SK-N-MC (cell line): ENCODE measurements around the gene CFAP221.

Source experiments
- DNase-seq: peaks from one replicate; pipeline ENCODE4 v3.0.0-alpha.2; 2011; ENCODE audit warnings: low read depth, low spot score
- H3K27ac ChIP-seq: fragments of 200-600 bp; sonication (generic); 2 replicates; pipeline ENCODE4 v1.5.1; 2016; ENCODE audit warnings: mixed run types
- H3K36me3 ChIP-seq: fragments of 200-600 bp; sonication (generic); 2 replicates; pipeline ENCODE4 v1.6.1; 2017; ENCODE audit warnings: antibody characterized with exemption, low read length, mixed read lengths; ENCODE audit not compliant: insufficient read depth
- H3K4me3 ChIP-seq: fragments of 200-600 bp; sonication (generic); 2 replicates; pipeline ENCODE4 v1.5.1; 2016
- H3K9ac ChIP-seq: fragments of 200-600 bp; sonication (generic); 2 replicates; pipeline ENCODE4 v1.8.0; 2017; ENCODE audit warnings: mixed run types, mixed read lengths; ENCODE audit not compliant: insufficient read length
- H3K9me3 ChIP-seq: fragments of 200-600 bp; sonication (generic); 2 replicates; pipeline ENCODE4 v1.6.1; 2017; ENCODE audit warnings: low read depth, mild to moderate bottlenecking, antibody characterized with exemption, low read length, moderate library complexity, mixed read lengths
- EZH2 ChIP-seq: fragments of 200-600 bp; sonication (generic); IDR thresholded peaks from one replicate; pipeline ENCODE4 v1.6.1; 2017; ENCODE audit warnings: antibody characterized with exemption
- FOXP2 ChIP-seq: optimal IDR thresholded peaks from 2 replicates; pipeline ENCODE3; 2011; ENCODE audit warnings: mild to moderate bottlenecking, moderate library complexity; ENCODE audit not compliant: insufficient read depth; ENCODE audit errors: extremely low read length, control extremely low read depth
- POLR2AphosphoS5 ChIP-seq: IDR thresholded peaks from 2 replicates; pipeline ENCODE4 v1.6.1; 2012; ENCODE audit warnings: mild to moderate bottlenecking, low read depth, low read length, borderline replicate concordance

CFAP221 gene

GRCh38 chr2:119544075-119544938 is at the start of gene CFAP221:
TSS of gene CFAP221 (plus strand) at chr2:119544449. CDS start at chr2:119546132, 1,683 bp downstream.
- H3K36me3 ChIP-seq = no peaks in the 10 kb centered on the region
- H3K4me3 ChIP-seq = peak within 1 kb of the TSS; percentile 73
- no peak within 1 kb of the TSS for H3K27ac ChIP-seq
- H3K9ac ChIP-seq = no peak within 1 kb of the TSS
- H3K9me3 ChIP-seq = no peaks in the 10 kb centered on the region
- no peak for DNase-seq
- TF ChIP-seq FOXP2 = no peak

GRCh38 chr2:119495948-119496347 is 48.3 kb upstream of the CFAP221 start:
- no peak for TF ChIP-seq EZH2
- H3K27ac ChIP-seq = no peak overlapping the region
- H3K4me3 ChIP-seq = no peak overlapping the region
- no peak for DNase-seq
- no peaks in the 10 kb centered on the region for H3K36me3 ChIP-seq
- 0 out of 2 replicates have a peak, but pooled peaks cover 4% of the 10 kb centered on the region for H3K9me3 ChIP-seq
- H3K9ac ChIP-seq = no peak overlapping the region

- no peak overlapping the region for H3K4me3 ChIP-seq
- TF ChIP-seq EZH2 = no peak
- no peak for TF ChIP-seq FOXP2
- TF ChIP-seq POLR2AphosphoS5 = no peak
- no peak for DNase-seq
These were observed 47.6 kb upstream of the CFAP221 start for GRCh38 chr2:119496682-119497081.

GRCh38 chr2:119508756-119509155 is 35.5 kb upstream of the CFAP221 start:
- Histone ChIP-seq H3K9ac (no peak overlapping the region), H3K9me3 (no peaks in the 10 kb centered on the region), H3K27ac (no peak overlapping the region), H3K4me3 (no peak overlapping the region), H3K36me3 (no peaks in the 10 kb centered on the region)
- DNase-seq = no peak
- no peak for TF ChIP-seq FOXP2
- no peak for TF ChIP-seq EZH2
- no peak for TF ChIP-seq POLR2AphosphoS5

More at GRCh38 chr2:119496682-119497081, 47.6 kb upstream of the CFAP221 start:
- no peaks in the 10 kb centered on the region for H3K36me3 ChIP-seq
- 0 out of 2 replicates have a peak, but pooled peaks cover 4% of the 10 kb centered on the region for H3K9me3 ChIP-seq
- H3K27ac ChIP-seq = no peak overlapping the region
- H3K9ac ChIP-seq = no peak overlapping the region

GRCh38 chr2:119511989-119512388 is 32.3 kb upstream of the CFAP221 start:
- no peak for TF ChIP-seq POLR2AphosphoS5
- no peak for TF ChIP-seq EZH2
- no peak for TF ChIP-seq FOXP2
- Histone ChIP-seq H3K9me3 (no peaks in the 10 kb centered on the region), H3K4me3 (no peak overlapping the region), H3K36me3 (no peaks in the 10 kb centered on the region), H3K27ac (no peak overlapping the region), H3K9ac (no peak overlapping the region)
- DNase-seq = no peak

- Histone ChIP-seq H3K4me3 (no peak overlapping the region), H3K9me3 (no peaks in the 10 kb centered on the region), H3K36me3 (no peaks in the 10 kb centered on the region), H3K27ac (no peak overlapping the region), H3K9ac (no peak overlapping the region)
- TF ChIP-seq EZH2 (no peak), FOXP2 (no peak), POLR2AphosphoS5 (no peak)
- DNase-seq = no peak
These were observed 31.3 kb upstream of the CFAP221 start for GRCh38 chr2:119512946-119513345.

- TF ChIP-seq POLR2AphosphoS5 (no peak), EZH2 (no peak), FOXP2 (no peak)
These were observed 30.4 kb upstream of the CFAP221 start for GRCh38 chr2:119513832-119514231.

GRCh38 chr2:119516121-119516520 is 28.1 kb upstream of the CFAP221 start:
- Histone ChIP-seq H3K9me3 (no peaks in the 10 kb centered on the region), H3K27ac (no peak overlapping the region), H3K36me3 (no peaks in the 10 kb centered on the region), H3K9ac (no peak overlapping the region), H3K4me3 (no peak overlapping the region)
- no peak for DNase-seq
- TF ChIP-seq POLR2AphosphoS5 (no peak), EZH2 (no peak), FOXP2 (no peak)

More at GRCh38 chr2:119513832-119514231, 30.4 kb upstream of the CFAP221 start:
- Histone ChIP-seq H3K4me3 (no peak overlapping the region), H3K36me3 (no peaks in the 10 kb centered on the region), H3K9ac (no peak overlapping the region), H3K27ac (no peak overlapping the region), H3K9me3 (no peaks in the 10 kb centered on the region)
- DNase-seq = no peak

- DNase-seq = no peak
- Histone ChIP-seq H3K4me3 (no peak overlapping the region), H3K9me3 (no peaks in the 10 kb centered on the region), H3K36me3 (no peaks in the 10 kb centered on the region), H3K27ac (no peak overlapping the region), H3K9ac (no peak overlapping the region)
- TF ChIP-seq FOXP2 (no peak), EZH2 (no peak), POLR2AphosphoS5 (no peak)
These were observed 26.8 kb upstream of the CFAP221 start for GRCh38 chr2:119517433-119517832.
